Lower lobe of right lung (tissue), 2 donors: ENCODE results near the gene KIAA1217. TPM values are rescaled to one million over a fixed set of nuclear protein-coding genes. Genes with fewer than 3 reads are reported as not detected.

Experiments
- ATAC-seq, 2 donors: fragments of 200-7000 bp; cut with Tn5 transposase; one replicate each; pipeline ENCODE4 v1.9.1; 2020 to 2022; ENCODE audit warnings: mild to moderate bottlenecking in 2 of 2, moderate library complexity in 2 of 2
- DNase-seq: peaks from one replicate; pipeline ENCODE4 v3.0.0-alpha.2; 2020
- H3K27ac ChIP-seq: fragments of 200-600 bp; one replicate; pipeline ENCODE4 v1.8.0; 2022
- H3K27me3 ChIP-seq: fragments of 200-600 bp; one replicate; pipeline ENCODE4 v1.8.0; 2022; ENCODE audit warnings: low read depth
- H3K36me3 ChIP-seq: fragments of 200-600 bp; one replicate; pipeline ENCODE4 v1.8.0; 2022; ENCODE audit warnings: mild to moderate bottlenecking
- H3K4me1 ChIP-seq: fragments of 200-600 bp; one replicate; pipeline ENCODE4 v1.8.0; 2022
- H3K4me3 ChIP-seq: fragments of 200-600 bp; one replicate; pipeline ENCODE4 v1.8.0; 2022; ENCODE audit warnings: mild to moderate bottlenecking
- H3K9me3 ChIP-seq: fragments of 200-600 bp; one replicate; pipeline ENCODE4 v1.8.0; 2022
- CTCF ChIP-seq: fragments of 200-600 bp; IDR thresholded peaks from one replicate; pipeline ENCODE4 v1.8.0; 2022; ENCODE audit warnings: antibody characterized with exemption, mild to moderate bottlenecking
- intact Hi-C: fragments of 100-400 bp; cut with DNase I; formaldehyde crosslinking; loops from one replicate; pipeline ENCODE4 v1.11.0; 2022
- total RNA-seq: library from RNA; stranded (reverse); fragmentation: NEBNext Ultra II Directional; extraction: Animal tissue kit (Norgen Biotek cat#: 25700); gene quantifications from one replicate; pipeline ENCODE4 v1.2.1, GENCODE V29; 2021
- donor health status: DM: no; HTN: yes; CAD: no; lungs with severe emphysema.

Gene KIAA1217
- total RNA-seq, 1 donor from 2014 or later, result 37.2 TPM

GRCh38 chr10:24229909-24230308, 21.0 kb downstream of the KIAA1217 start:
- Histone ChIP-seq H3K27ac (no peak overlapping the region), H3K9me3 (no peaks in the 10 kb centered on the region), H3K27me3 (no peaks in the 10 kb centered on the region), H3K4me1 (no peaks in the 10 kb centered on the region), H3K36me3 (no peaks in the 10 kb centered on the region), H3K4me3 (no peak overlapping the region)
- no peak for DNase-seq
- no peak for TF ChIP-seq CTCF
- ATAC-seq, result no peak
- intact Hi-C loops, result no loop called here

- intact Hi-C loops, result no loop called here
- Histone ChIP-seq H3K27me3 (no peaks in the 10 kb centered on the region), H3K27ac (no peak overlapping the region), H3K4me3 (no peak overlapping the region), H3K36me3 (no peaks in the 10 kb centered on the region), H3K9me3 (no peaks in the 10 kb centered on the region), H3K4me1 (no peaks in the 10 kb centered on the region)
- no peak for DNase-seq
- no peak for ATAC-seq
- TF ChIP-seq CTCF, result no peak
Measured at GRCh38 chr10:24231200-24231599, 22.3 kb downstream of the KIAA1217 start.

- Histone ChIP-seq H3K36me3 (no peaks in the 10 kb centered on the region), H3K9me3 (no peaks in the 10 kb centered on the region), H3K4me1 (peaks cover 7% of the 10 kb centered on the region), H3K27me3 (no peaks in the 10 kb centered on the region), H3K27ac (no peak overlapping the region), H3K4me3 (no peak overlapping the region)
- DNase-seq (no peak), ATAC-seq (no peak)
- intact Hi-C loops, result no loop called here
- no peak for TF ChIP-seq CTCF
Measured at GRCh38 chr10:24234784-24235183, 25.8 kb downstream of the KIAA1217 start.

GRCh38 chr10:24235471-24235870, 26.5 kb downstream of the KIAA1217 start:
- TF ChIP-seq CTCF, result no peak
- intact Hi-C loops, result no loop called here
- no peaks in the 10 kb centered on the region for H3K27me3 ChIP-seq
- H3K27ac ChIP-seq, result no peak overlapping the region
- no peak for ATAC-seq
- H3K9me3 ChIP-seq, result no peaks in the 10 kb centered on the region
- no peaks in the 10 kb centered on the region for H3K36me3 ChIP-seq
- peaks cover 7% of the 10 kb centered on the region for H3K4me1 ChIP-seq
- no peak for DNase-seq
- no peak overlapping the region for H3K4me3 ChIP-seq

GRCh38 chr10:24237801-24238395, 29.0 kb downstream of the KIAA1217 start:
- H3K9me3 ChIP-seq, result no peaks in the 10 kb centered on the region
- intact Hi-C loops, result no loop called here
- ATAC-seq (peak; percentile 7 to 11), DNase-seq (no peak)
- no peaks in the 10 kb centered on the region for H3K36me3 ChIP-seq
- peaks cover 25% of the 10 kb centered on the region for H3K4me1 ChIP-seq
- H3K27ac ChIP-seq, result peak overlapping the region; percentile 44
- peak overlapping the region; percentile 36 for H3K4me3 ChIP-seq
- no peak for TF ChIP-seq CTCF
- H3K27me3 ChIP-seq, result no peaks in the 10 kb centered on the region
